Progenitor cell of endocrine pancreas (in vitro differentiated cells): Measurements from ENCODE around the gene SS18L1. TPM values are rescaled to one million over a fixed set of nuclear protein-coding genes. Genes with fewer than 3 reads are reported as not detected.

Experiments used
- DNase-seq: peaks from one replicate; pipeline ENCODE4 v3.0.0; 2021; ENCODE audit warnings: low spot score; ENCODE audit not compliant: unreplicated experiment
- H3K27ac Mint-ChIP-seq: 2 replicates; pipeline ENCODE4 v1.8.0; 2021; ENCODE audit warnings: mild to moderate bottlenecking, moderate library complexity, mixed read lengths
- H3K27me3 Mint-ChIP-seq: 2 replicates; pipeline ENCODE4 v1.8.0; 2021; ENCODE audit warnings: mixed read lengths
- H3K36me3 Mint-ChIP-seq: 2 replicates; pipeline ENCODE4 v1.8.0; 2022; ENCODE audit warnings: mixed read lengths; ENCODE audit not compliant: insufficient read depth
- H3K4me1 Mint-ChIP-seq: 2 replicates; pipeline ENCODE4 v1.8.0; 2021; ENCODE audit warnings: low read depth, mixed read lengths
- H3K4me3 Mint-ChIP-seq: 2 replicates; pipeline ENCODE4 v1.8.0; 2021; ENCODE audit warnings: low read depth, mild to moderate bottlenecking, moderate library complexity, mixed read lengths
- H3K9me3 Mint-ChIP-seq: 2 replicates; pipeline ENCODE4 v1.8.0; 2021; ENCODE audit warnings: low read depth, mixed read lengths
- total RNA-seq: library from RNA; stranded (reverse); gene quantifications from 2 replicates; pipeline ENCODE4 v1.2.1, GENCODE V29; 2021
- TF ChIP-seq, protein P1 (sequence below): fragments of 200-600 bp; sonication (generic); IDR thresholded peaks from one replicate; pipeline ENCODE4 v1.5.0; 2021; ENCODE audit warnings: antibody characterized with exemption, mild to moderate bottlenecking; ENCODE audit not compliant: unreplicated experiment

Gene SS18L1
- total RNA-seq, 1 donor from 2014 or later = 29.8 TPM

DNA sequence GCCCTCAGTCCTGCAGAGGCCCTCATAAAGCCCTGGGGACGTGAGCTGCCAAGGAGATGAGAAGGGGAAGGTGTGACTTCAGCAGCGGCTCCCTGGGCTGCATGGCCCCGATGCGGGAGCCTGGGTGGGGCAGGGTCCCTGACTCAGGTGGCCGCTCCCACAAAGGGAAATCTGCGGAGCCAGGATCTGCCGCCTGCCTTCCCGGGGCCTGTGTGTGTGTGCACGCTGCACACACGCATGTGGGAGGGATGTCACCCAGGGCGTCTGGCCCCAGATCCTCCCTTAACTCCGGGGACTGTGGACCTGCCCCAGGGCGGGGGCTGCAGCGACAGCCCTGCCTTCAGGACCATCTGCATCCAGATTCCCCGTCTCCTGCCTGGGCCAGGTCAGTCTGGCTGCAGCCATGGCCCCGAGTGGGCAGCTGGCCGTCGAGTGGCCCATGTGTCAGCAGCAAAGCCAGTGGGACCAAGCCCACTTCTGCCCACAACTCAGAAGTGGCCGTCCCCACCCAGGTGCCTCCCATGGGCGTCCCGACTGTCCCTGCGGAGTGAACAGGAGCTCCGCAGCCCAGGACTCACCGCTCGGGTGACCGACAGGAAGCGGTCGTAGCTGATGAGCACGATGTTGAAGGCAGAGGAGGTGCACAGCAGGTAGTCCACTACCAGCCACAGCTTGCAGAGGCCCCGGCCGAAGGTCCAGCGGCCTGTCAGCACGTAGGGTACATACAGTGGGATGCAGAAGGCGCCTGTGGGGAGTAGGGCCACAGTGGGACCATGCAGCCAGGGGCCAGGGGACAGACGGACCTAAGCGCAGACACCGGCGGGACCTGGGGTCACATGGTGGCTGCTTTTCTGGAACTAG lies 74.6 kb downstream of the SS18L1 start:
- Mint-ChIP-seq H3K4me1 (no peaks in the 10 kb centered on the region), H3K9me3 (no peaks in the 10 kb centered on the region), H3K4me3 (no peak overlapping the region), H3K27me3 (peaks cover 60% of the 10 kb centered on the region), H3K36me3 (no peaks in the 10 kb centered on the region), H3K27ac (no peak overlapping the region)
- DNase-seq = no peak
- TF ChIP-seq, protein P1, sequence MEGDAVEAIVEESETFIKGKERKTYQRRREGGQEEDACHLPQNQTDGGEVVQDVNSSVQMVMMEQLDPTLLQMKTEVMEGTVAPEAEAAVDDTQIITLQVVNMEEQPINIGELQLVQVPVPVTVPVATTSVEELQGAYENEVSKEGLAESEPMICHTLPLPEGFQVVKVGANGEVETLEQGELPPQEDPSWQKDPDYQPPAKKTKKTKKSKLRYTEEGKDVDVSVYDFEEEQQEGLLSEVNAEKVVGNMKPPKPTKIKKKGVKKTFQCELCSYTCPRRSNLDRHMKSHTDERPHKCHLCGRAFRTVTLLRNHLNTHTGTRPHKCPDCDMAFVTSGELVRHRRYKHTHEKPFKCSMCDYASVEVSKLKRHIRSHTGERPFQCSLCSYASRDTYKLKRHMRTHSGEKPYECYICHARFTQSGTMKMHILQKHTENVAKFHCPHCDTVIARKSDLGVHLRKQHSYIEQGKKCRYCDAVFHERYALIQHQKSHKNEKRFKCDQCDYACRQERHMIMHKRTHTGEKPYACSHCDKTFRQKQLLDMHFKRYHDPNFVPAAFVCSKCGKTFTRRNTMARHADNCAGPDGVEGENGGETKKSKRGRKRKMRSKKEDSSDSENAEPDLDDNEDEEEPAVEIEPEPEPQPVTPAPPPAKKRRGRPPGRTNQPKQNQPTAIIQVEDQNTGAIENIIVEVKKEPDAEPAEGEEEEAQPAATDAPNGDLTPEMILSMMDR = no peak

- peaks cover 59% of the 10 kb centered on the region for H3K27me3 Mint-ChIP-seq
- no peak overlapping the region for H3K27ac Mint-ChIP-seq
- H3K9me3 Mint-ChIP-seq = no peaks in the 10 kb centered on the region
- no peak for DNase-seq
- TF ChIP-seq, protein P1 = no peak
- H3K4me3 Mint-ChIP-seq = peak overlapping the region; percentile 47
- no peaks in the 10 kb centered on the region for H3K4me1 Mint-ChIP-seq
- no peaks in the 10 kb centered on the region for H3K36me3 Mint-ChIP-seq
Observed at GRCh38 chr20:62219101-62219991, 75.8 kb downstream of the SS18L1 start.

DNA sequence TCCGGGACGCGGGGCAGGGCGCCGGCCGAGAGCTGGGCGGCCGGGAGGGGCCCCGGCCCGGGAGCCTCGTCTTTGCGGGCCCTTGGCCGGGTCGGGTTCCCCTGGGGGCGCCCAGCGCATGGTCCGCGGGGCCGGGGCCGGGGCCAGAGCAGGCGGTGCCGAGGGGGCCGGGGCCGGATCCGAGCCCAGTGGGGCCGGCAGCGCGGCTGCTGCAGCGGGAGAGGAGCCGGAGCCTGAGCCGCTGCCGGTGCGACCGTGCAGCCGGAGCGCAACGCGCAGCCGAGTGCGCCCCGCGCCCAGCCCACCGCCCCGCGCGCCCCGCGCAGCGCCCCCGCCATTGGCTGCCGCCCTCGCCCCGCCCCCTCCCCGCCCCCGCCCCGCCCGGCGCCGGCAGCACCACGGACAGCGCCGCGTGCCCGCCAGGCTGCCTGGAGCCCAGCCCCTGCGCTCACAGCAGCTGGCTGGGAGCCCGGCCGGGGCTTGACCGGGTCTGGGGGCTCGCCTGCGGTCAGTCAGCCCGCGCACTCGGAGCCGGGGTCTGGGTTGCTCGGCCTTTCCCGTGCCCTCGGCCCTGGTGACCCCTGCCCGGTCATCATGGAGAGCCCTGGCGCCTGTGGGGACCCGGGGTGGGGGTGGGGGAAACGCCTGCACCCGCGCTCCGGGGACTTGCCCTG lies 76.6 kb downstream of the SS18L1 start, which contains the start of gene HRH3:
Gene HRH3, minus strand, starts transcription at position 287 of the 674 bp plus-strand sequence. CDS start 308 bp downstream, outside the sequence.
- TF ChIP-seq, protein P1 = no peak
- no peaks in the 10 kb centered on the region for H3K4me1 Mint-ChIP-seq

DNA sequence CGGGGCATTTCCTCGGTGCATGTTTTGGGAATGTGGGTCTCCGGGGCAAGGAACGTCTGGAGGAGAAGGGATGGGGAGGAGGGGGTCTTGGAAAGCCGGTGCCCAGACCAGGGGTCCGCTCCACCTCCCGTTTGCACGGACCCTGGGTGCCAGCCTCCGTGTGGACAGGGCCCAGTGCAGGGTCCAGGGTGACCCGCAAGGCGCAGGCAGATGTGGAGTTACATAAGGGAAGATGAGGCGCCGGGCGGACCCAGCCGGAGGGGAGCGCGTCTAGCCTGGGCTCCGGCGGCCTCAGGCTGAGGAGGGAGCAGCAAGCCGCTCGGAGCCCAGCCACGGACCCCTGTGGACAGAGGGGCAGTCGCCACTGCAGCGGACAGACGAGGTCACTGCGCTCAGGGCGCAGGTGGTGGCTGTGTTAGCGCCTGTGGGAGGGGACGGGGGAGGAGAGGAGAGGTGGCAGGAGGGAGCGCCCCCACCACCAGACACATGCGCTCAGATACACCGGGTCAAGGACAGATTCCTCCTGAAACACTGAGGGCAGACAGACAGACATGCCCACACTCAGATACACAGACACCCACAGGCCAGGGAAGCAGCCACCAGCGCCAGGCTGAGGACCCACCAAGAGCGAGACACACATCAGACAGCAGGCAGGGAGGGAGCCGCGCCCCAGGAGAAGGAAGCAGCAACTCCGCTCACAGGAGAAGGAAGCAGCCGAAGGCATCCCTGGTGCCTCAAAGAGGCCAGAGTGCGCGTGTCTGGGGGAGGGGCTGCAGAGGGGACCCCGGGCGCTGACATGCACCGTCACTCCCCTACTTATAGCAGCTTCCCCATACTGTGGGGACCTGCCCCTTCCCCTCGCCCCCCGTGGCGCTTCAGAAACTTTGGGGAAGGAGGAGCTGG lies 77.3 kb downstream of the SS18L1 start:
- Mint-ChIP-seq H3K4me3 (no peak overlapping the region), H3K9me3 (no peaks in the 10 kb centered on the region), H3K27ac (peak overlapping the region; percentile 64), H3K27me3 (peaks cover 62% of the 10 kb centered on the region), H3K36me3 (no peaks in the 10 kb centered on the region), H3K4me1 (no peaks in the 10 kb centered on the region)
- TF ChIP-seq, protein P1 = no peak
- DNase-seq = no peak

More for the DNA sequence above, 76.6 kb downstream of the SS18L1 start, which contains the start of gene HRH3:
- peak within 1 kb of the TSS; percentile 64 for H3K27ac Mint-ChIP-seq
- H3K36me3 Mint-ChIP-seq = no peaks in the 10 kb centered on the region
- DNase-seq = peak; percentile 74
- peaks cover 60% of the 10 kb centered on the region for H3K27me3 Mint-ChIP-seq
- H3K4me3 Mint-ChIP-seq = peak within 1 kb of the TSS; percentile 47
- H3K9me3 Mint-ChIP-seq = no peaks in the 10 kb centered on the region
